A549 treated with AZD2906 at 1 μM for 4 hours (cell line): ENCODE results near the gene PSMG1. TPM values are rescaled to one million over a fixed set of nuclear protein-coding genes. Genes with fewer than 3 reads are reported as not detected.

Experiments used
- total RNA-seq: library from RNA; stranded (reverse); fragments of 200-300 nt; extraction: Qiagen RNA extraction; gene quantifications from 5 replicates; pipeline ENCODE4 v1.2.3, GENCODE V29; 2022

PSMG1 gene, protein sequence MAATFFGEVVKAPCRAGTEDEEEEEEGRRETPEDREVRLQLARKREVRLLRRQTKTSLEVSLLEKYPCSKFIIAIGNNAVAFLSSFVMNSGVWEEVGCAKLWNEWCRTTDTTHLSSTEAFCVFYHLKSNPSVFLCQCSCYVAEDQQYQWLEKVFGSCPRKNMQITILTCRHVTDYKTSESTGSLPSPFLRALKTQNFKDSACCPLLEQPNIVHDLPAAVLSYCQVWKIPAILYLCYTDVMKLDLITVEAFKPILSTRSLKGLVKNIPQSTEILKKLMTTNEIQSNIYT
- total RNA-seq = 75.1 to 86.4 TPM (median 85.6 TPM) in 5 replicates

GRCh38 chr21:39183272-39184049 is at the start of gene PSMG1:
Gene PSMG1 (minus strand): TSS chr21:39183451. CDS start chr21:39183385, 66 bp downstream.

Other genes starting within 250 kb of the PSMG1 start
- 8.0 to 10.8 TPM (median 10.4 TPM) in 5 replicates for gene BRWD1, start 130.2 kb upstream of the PSMG1 start, total RNA-seq
- gene HMGN1, start 165.6 kb upstream of the PSMG1 start, total RNA-seq = 159 to 182 TPM (median 171 TPM) in 5 replicates